Stimulated activated CD4-positive, alpha-beta T cell treated with anti-CD3 and anti-CD28 coated beads, Interleukin-2, amount 100 ng/mL, for 48 hours (primary cell): ENCODE data around the gene BCAR3.
"Not testable (repeated sequence)": the region's sequence is repeated elsewhere in the genome, so short reads cannot be mapped to it uniquely, and the experiment has no call there.

Source experiments
- DNase-seq, 2 donors: peaks; one replicate each; pipeline ENCODE4 v3.0.0-alpha.2; 2020

Gene BCAR3

GRCh38 chr1:93705892-93706500, 24.4 kb upstream of the BCAR3 start:
- no peak for DNase-seq

DNA sequence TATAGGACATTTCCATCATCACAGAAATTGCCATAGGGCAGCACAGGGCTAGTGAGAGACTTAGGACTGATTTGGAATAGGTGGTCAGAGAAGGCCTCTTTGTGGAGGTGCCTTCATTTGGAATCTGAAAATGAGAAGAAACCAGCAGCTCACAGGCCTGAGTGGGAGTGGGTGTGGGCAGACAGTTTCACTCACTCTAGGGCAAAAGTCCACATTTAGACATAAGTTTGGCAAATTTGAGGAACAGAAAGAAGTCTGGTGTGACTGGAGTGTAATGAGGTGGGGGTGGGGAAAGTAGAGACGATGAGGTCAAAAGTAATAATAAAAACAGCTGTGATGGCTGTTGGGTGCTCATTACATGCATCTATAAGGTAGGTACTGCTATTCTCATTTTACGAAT, 22.4 kb upstream of the BCAR3 start:
- no peak for DNase-seq

DNA sequence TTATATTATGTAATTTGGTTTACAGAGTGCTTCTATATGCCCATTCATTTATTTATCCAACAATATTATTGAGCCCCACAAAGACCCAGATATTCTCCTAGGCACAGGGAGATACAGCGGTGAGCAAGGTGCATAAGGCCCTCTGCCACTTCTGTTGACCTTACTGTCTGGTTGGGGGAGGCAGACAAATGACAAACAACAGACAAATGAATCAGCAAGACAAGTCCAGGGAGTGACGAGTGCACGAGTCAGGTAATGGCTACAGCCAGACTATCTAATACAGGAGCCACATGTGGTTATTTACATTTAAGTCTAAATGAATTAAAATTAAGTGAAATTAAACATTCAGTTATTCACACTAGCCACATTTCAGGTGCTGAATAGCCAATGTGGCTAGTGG, 22.0 kb upstream of the BCAR3 start:
- no peak for DNase-seq

GRCh38 chr1:93702828-93703183, 21.2 kb upstream of the BCAR3 start:
- DNase-seq: no peak

DNA sequence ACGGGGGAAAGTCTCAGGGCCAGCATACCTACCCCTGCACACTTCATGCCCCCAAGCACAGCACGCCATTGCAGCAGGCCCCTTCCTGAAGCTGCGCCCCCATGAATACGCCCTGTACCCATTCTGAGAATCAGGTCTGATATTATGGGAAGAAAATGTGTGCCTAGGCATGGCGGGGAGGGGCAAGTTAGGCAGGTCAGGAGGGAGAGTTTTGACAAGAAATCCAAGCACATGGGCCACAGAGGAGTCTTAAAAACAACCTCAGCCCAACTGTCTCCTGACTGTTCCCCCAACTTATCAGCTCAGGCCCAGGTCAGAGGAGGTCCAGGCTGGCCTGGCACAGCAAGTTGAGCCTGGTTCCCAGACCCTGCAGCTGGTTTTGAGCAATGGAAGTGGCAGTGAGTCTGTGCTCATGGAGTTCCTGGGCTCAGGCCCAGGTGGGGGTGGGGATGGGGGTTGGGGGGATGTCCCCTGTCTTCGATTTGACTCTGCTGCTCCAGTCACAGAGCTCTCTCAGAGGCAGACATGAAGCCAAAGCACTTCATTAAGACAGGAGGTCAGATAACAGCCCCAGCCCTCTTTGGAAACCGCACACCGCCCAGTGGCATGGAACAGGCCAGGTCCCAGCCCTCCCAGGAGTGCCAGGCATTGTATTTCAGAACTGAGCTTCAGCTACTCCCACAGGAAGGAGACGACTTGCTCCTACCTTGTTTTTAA, 20.6 kb upstream of the BCAR3 start:
- no peak for DNase-seq

- no peak for DNase-seq
Observed at GRCh38 chr1:93701629-93702028, 20.0 kb upstream of the BCAR3 start.

- DNase-seq: no peak
Observed at GRCh38 chr1:93700532-93701469, 19.2 kb upstream of the BCAR3 start.

- no peak for DNase-seq
Observed at GRCh38 chr1:93699503-93700168, 18.0 kb upstream of the BCAR3 start.

DNA sequence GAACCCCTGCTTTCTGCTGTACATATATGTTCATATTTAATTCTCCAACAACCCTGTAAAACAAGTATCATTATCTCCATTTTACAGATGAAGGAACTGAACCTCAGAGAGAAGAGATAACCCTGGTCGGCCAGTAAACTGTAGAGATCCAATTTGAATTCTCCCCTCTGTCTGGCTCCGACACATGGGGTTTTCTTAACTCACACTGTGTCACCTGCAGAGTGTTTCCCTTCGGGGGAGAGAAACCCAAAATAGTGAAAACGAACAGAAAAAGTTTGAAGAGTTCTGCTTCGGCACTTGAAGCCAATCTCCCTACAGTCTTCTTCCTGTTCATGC, 17.4 kb upstream of the BCAR3 start:
- no peak for DNase-seq

DNA sequence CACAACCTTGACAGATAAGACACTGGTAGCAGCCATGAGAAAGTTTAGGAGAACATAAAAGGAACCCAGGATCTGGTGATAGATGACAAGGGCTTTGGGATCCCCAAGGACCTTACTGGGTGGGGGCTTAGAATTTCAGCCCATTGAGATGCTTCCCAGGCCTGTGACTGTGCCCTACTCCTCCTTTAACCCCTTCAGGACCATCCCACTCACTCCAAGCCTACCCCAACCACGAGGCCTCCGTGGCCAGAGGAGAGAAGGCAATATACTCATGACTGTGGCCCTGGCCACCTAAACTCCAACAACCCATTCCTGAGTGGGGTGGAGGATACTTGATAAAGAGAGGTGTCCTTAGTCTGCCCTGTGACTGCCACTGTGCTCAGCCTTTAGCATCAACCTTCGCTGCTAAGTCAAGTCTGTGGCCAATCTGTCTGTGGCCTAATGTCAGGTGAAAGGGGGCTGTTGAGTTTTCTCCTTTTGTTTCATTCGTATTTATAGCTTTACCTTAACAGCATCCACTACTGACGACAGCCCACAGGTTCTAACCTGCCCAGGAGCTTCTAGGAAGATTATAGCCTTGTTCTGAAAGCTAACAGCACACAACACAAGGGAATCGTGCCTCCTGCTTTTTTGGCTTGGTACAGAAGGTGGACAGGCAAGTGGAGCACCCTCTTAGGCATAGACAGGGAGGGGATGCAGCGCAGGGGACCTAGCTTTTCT, 16.9 kb upstream of the BCAR3 start:
- no peak for DNase-seq

- DNase-seq: not testable (repeated sequence)
Observed at GRCh38 chr1:93697566-93697965, 15.9 kb upstream of the BCAR3 start.

DNA sequence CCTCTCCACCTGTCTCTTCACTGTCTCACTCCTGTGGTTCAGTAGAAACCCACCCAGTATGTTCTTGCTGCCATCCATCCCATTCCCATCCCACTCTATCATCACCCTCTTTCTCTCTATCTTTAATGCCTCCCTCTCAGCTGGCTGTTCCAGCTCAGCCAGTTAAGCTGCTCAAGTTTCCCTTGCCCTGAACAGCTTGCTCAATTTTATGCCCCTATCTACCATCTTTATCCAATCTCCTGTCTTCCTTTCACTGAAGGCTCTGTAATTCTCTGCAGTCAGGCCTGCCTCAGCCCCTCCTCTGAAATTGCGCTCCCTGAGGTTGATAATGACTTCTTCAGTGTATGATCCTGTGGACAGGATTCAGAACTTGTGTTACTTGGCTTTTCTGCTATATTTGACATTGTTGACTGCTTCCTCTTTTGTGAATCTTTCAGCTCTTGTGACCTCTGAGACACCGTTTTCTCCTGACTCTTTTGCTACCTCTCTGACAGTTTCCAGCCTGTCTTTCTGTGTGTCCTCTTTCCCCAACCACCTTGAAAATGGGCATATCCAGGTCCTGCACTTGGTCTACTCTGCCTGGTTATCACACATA, 13.9 kb upstream of the BCAR3 start:
- no peak for DNase-seq

DNA sequence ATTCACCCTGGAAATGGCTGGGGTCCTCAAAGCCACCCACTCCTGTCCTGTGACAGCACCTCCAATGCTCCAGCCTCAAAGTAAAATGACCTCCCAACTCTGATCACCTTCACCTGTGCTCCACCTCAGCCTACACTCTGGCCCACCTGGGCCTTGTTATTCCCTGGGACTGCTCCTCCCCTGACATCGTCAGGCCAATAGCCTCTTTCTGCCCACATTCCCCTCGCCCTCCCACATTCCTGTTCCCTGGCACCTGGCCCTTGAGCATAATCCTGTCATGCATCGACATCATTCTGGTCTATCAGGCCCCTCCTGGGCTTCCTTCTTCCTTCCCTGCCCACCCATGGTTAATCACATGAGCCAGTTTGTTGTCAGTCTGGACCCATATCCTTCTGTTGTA, 13.2 kb upstream of the BCAR3 start:
- DNase-seq: no peak

GRCh38 chr1:93694039-93694438, 12.4 kb upstream of the BCAR3 start:
- DNase-seq: no peak

GRCh38 chr1:93692983-93693591, 11.4 kb upstream of the BCAR3 start:
- peak; percentile 40 to 50 for DNase-seq

GRCh38 chr1:93692451-93692861, 10.8 kb upstream of the BCAR3 start:
- no peak for DNase-seq

DNA sequence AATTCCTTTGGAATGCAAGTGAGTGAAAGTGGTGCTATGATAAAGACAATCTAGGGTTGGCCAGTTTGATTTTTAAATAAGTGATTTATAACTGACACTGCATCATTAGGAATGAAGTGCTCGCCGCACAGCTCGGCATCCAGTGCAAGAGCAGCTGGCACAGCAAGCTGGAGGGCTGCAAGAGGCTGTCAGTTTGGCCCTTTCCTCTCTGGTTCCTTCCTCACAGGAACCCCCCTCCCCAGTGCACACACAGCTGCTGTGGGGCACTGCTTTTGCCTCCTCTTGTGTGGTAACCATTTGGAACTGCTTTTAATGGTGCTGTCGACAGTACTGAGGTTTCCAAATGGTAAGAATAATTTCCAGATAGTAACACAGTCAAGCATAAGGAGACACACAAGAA, 10.4 kb upstream of the BCAR3 start:
- no peak for DNase-seq

- no peak for DNase-seq
Observed at GRCh38 chr1:93690921-93691789, 9.5 kb upstream of the BCAR3 start.

DNA sequence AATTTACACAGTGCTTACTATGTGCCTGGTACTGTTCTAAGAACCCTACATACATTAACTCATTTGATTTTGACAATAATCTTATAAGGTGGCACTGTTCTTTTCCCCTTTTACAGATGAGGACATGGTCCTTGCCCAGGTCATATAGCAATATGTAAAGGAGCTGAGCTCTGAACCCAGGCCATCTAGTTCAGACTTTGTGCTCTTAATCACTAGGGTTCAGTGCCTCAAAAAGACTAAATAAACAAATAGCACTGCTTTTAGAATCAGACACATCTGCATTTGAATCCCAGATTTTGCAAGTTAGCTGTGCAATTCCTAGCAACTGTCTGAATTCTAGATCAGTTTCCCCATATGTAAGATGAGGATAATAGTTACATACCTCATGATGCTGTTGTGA, 8.7 kb upstream of the BCAR3 start:
- DNase-seq: no peak

DNA sequence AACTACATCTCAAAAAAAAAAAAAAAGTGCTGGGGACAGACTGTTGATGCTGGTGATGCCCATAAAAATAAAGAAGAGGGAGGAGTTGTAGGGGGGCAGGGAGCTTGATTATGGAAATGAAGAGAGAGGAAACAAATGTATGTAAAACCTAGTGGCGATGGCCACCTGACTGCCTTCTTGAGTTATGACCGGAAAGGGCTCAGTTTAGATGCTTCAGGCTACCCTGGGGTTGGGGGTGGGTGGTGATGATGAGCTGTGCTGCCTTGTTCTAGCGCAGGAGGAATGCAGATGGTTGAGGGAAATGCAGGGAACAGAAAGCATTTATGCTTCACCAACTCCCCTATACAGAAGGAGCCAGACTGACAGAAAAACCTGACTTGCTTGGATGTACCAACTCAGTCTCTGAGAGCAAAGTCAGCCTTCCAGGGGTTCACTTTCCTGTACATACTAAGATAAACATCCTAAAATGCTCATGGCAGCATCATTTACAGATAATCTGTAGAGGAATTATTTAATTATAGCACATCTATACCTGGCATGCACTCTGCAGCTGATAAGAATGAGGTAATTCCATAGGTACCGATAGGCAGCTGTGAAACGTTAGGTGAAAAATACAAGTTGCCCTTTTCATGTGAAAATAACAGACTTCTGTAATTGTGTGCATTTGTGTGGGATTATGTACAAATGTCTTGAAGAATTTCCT, 8.0 kb upstream of the BCAR3 start:
- no peak for DNase-seq
